NCI-H187 (cell line): ENCODE measurements around the gene SLC7A11.
A peak's percentile ranks its signal among the peaks of the same experiment; 100 is the strongest.

Experiments
- DNase-seq, 2 experiments: peaks; one replicate each; lab custom pipeline; 2025; lab: John Stamatoyannopoulos, UW

SLC7A11 gene

GRCh38 chr4:138205531-138206233 is 36.5 kb downstream of the SLC7A11 start:
- DNase-seq: no peak

DNA sequence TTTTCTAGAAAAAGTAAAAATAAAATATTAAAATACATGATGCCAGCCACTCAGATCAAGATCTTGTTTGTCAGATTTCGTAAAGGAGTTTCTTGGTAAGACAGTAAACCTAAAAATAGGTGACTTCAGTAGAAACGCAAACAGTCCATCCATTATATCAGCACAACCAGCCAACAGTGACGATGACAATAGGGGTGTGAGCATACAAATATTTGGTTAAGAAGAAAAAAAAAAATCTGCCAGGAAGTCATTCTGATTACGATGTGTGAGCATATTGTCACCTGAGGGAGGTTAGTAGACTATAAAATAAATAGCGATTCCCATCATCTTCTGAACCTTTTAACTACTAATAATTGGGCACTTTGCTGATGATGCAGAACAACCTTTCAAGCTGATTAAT is 37.6 kb downstream of the SLC7A11 start:
- DNase-seq: no peak

- DNase-seq: no peak
These were observed 39.5 kb downstream of the SLC7A11 start for GRCh38 chr4:138202686-138203085.

DNA sequence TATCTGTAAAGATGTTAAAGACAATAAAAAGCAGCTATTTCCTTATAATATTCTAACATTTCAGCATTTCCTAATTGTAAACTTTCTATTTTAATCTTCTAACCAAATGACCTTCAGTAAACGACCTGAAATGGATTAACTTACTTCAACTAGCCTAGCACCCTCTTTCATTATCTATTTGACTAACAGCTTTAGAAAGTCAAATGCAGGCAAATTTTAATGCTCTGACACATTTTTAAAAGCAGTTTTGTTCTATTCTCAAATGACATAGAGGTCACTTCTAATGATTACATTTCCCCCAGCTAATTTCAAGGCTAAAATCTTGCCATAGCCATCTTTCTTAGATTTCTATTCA is 41.9 kb downstream of the SLC7A11 start:
- DNase-seq: no peak

GRCh38 chr4:138199568-138200235 is 42.4 kb downstream of the SLC7A11 start:
- no peak for DNase-seq

- DNase-seq: no peak
These were observed 46.0 kb downstream of the SLC7A11 start for GRCh38 chr4:138196153-138196552.

GRCh38 chr4:138193963-138194362 is 48.2 kb downstream of the SLC7A11 start:
- DNase-seq: no peak

GRCh38 chr4:138192113-138192512 is 50.0 kb downstream of the SLC7A11 start:
- no peak for DNase-seq

DNA sequence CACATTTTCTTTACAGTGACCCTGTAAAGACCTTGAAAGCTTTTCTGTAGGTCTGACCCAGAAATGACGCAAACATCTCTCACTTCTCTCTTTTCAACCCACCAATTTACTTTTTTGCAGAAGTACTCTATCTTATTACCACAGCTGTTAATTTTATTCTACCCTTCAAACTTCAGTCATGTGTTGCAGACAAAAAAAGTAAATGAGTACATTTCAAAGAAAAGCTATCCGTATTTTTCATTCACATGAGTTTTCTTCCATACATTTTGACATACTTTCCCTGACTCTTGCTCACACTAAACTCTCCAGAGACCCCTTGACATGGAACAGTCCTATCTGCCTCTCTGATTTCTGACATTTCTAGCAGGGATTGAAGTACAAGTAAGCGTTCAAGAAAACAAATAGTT is 51.7 kb downstream of the SLC7A11 start:
- DNase-seq: no peak

- no peak for DNase-seq
These were observed 52.9 kb downstream of the SLC7A11 start for GRCh38 chr4:138189206-138189605.

GRCh38 chr4:138188406-138189084 is 53.6 kb downstream of the SLC7A11 start:
- DNase-seq: peak in 1 of 2 experiments; percentile 22

DNA sequence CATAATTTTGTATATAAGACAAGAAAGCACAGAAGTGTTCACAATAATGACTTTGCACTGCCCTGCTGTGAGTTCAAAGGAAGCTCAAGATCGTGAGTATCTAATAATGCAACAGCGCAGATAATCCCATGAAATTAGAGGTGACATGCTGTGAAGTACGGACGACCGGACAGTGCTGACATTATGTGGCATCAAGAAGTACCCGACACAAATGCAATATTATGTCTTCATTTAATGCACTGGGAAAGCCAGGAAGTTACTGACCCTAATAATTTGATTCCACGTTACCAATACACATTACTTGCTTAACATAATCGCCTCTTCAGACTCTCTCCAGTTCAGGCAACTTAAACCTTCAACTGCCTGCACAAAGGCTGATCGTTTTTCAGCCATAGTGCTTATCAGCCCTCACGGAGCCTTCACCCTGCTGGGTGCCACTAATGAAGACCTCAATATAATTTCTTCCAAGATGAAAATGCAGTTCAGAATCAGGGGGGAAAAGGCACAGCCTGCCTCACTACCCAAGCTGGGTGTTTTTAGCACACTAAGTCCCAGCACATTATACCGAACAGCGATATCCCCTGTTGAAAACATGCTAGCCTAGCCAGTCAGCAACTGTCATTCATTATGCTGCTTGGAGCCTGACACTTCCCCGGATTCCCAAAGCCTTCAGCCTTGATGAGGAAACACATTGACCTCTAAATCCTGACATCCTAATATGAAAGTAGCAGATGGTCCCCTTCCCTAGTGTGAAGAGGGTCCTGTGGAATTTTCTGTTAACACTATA is 56.1 kb downstream of the SLC7A11 start:
- peak in 1 of 2 experiments; percentile 25 for DNase-seq

GRCh38 chr4:138184886-138185285 is 57.3 kb downstream of the SLC7A11 start:
- no peak for DNase-seq

GRCh38 chr4:138182838-138183426 is 59.2 kb downstream of the SLC7A11 start:
- DNase-seq: no peak

GRCh38 chr4:138181287-138181686 is 60.9 kb downstream of the SLC7A11 start:
- no peak for DNase-seq

DNA sequence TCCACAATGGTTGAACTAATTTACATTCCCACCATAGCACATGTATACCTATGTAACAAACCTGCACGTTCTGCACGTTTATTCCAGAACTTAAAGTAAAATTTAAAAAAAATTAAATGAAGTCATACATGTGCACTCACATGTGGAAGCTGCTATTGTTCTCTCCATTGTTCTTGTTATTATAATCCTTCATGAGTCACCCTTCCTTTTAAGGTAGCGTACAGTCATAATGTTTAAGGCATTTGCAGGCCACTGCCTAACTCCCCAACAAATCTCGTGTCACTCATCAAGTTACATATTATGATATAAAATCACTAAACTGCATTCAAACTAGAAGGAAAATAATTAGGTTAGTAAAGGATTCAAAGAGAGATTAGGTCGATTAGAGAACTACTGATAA is 63.6 kb downstream of the SLC7A11 start:
- no peak for DNase-seq

- no peak for DNase-seq
These were observed 64.7 kb downstream of the SLC7A11 start for GRCh38 chr4:138177278-138177968.

DNA sequence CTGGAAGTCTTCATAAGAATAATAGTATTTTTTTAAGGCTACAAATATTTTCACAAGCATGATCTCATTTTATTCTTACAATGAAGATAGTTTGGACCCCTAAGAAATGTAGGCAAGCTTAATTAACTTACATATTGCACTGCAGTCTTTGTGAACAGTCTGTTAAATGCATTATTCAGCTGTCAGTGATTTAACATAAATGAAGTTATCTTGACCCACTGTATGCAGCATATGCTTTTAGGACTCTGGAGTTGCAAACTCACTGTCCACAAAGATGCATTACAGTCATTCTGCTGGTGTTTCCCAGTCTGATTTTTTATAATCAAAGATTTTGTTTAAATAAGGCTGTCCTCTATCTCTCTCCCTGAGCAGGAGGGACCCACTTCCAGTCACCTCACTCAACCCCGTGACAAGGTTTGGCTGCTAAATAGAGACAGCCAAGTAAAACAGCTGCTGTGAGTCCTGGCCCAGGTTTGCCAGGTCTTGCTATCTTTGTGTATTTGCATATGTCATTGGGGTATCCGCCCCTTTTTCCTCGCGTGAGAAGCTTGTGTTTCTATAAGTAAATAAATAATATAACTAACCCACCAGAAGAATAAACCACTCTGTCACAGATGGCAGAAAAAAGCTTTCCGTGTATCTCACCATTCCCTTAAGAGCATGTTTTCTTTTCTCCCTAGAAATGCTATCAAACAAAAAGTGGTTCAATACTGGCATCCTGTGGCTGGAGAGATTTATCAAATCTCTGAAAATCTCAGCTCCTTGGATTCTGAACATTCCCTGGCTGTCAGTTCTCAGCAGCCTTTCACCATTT is 67.0 kb downstream of the SLC7A11 start:
- peak; percentile 32 to 36 for DNase-seq

GRCh38 chr4:138164208-138164607 is 77.9 kb downstream of the SLC7A11 start:
- no peak for DNase-seq

DNA sequence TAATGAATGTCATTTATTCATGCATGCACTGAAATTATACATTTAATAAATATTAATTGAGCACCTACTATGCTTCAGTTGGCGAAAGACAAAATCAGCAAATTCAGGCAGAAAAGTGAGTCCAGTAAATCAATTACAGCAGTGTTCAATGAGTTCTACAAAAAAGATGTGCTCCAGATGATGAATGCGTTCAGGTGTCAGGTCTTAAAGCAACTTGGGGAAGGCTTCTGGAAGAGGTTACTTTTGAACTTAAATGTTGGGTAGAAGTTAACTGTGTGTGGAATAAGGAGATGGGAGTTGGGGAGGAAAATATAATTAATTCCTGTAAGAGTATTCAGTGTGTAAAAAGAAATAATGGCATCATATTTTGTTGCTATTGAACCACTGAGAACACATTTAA is 79.0 kb downstream of the SLC7A11 start:
- no peak for DNase-seq

DNA sequence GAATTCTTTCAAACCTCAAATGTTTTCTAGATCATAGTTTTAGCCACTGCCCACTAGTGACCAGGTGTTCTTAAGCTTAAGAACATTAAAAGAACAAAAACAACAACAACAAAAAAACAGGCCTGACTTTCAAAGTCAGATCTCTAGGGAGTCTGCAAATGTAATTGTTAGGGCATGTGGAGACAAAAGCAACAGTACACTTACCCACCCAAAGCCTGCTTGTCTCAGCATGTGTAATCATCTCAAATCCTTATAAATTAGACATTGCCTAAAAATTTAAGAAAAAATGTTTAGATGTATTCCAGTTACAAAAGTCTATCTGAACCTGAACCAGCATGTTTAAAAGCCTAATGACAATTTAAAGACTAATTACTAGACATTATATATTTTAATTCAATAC is 79.9 kb downstream of the SLC7A11 start:
- no peak for DNase-seq
